SIG-M5 treated with dmso at 0.1 percent for 504 hours (cell line): Measurements from ENCODE around the gene MAPK10.

ENCODE experiments used
- DNase-seq: peaks from one replicate; lab custom pipeline; 2025; ENCODE audit not compliant: unreplicated experiment; lab: John Stamatoyannopoulos, UW

The MAPK10 gene

GRCh38 chr4:86359944-86360478 lies at the start of gene MAPK10:
TSS of gene MAPK10 (minus strand) at chr4:86360053.
- DNase-seq = peak; percentile 94

DNA sequence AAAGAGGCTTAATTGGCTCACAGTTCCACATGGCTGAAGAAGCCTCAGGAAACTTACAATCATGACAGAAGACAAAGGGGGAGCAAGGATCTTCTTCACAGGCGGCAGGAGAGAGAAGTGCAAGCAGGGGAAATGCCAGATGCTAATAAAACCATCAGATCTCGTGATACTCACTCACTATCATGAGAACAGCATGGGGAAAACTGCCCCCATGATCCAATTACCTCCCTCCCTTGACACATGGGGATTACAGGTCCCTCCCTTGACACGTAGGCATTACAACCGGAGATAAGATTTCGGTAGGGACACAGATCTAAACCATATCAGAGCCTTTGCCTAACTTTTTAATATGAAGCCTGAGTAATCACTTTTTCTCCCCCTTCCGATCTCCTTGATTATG lies 43.7 kb upstream of the MAPK10 start:
- no peak for DNase-seq

GRCh38 chr4:86401826-86402225 lies 42.0 kb upstream of the MAPK10 start:
- no peak for DNase-seq

DNA sequence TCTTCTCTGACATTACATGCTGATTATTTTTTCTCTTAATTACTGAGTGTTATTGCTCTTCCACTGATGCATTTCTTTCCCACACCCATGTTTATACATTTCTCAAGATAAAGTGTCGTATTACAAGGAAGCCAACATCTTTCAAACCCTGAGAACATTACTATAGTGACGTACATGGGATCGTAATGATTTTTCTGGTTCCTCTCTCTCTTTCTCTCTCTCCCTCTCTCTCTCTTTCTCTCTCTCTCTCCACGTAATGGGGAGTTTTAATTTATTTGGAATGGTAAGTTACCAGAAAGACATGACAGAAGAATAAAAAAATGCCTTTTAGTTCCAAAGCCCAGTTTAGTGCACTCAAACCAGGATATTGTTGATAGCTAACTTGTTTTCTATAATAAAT lies 40.4 kb upstream of the MAPK10 start:
- no peak for DNase-seq

GRCh38 chr4:86398187-86398586 lies 38.3 kb upstream of the MAPK10 start:
- DNase-seq = no peak

GRCh38 chr4:86393749-86394148 lies 33.9 kb upstream of the MAPK10 start:
- no peak for DNase-seq

DNA sequence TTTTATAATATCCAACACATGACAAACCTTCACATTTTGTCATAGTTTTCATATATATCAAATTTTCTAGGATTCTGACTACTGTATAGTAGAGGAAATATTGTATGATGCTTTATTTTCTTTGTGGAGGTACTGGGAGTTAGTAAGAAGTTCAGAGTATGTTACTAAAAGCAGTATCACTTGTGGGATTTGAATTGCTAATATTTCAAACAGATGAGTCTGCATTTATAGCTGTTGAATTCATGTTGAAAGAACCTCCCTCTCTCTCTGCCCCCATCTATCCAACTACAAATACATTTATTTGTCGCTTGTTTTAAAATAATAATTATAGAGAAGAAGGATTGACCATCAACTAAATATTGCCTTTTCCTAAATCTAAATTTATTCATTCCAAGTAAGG lies 29.8 kb upstream of the MAPK10 start:
- no peak for DNase-seq

GRCh38 chr4:86388252-86388651 lies 28.4 kb upstream of the MAPK10 start:
- no peak for DNase-seq

DNA sequence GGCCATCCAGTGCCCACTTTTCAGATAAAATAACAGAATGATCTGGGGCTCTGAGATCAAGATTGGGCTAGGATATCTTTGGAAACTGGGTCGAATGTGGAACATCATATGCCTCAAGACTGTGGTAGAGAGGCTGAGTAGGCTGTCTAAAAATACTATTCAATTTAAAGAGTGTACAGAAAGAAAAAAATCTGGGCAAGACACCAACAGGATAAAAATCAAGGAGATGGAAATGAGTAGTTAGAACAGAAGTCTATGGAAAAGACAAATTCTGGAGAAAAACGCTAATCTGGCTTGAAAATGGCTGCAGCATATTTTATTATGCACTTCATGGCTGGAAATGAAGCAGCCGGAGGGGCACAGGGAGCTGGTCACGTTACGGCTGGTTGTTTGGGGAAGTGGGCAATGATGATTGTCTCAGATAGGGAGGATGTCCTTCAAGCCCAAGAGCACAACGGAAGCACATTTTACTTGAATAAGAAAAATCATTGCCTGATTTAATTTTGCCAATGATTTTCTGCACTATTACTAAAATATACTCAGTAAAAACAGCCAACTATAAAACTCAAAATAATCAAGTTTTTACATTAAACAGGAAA lies 27.1 kb upstream of the MAPK10 start:
- DNase-seq = no peak

GRCh38 chr4:86386201-86386600 lies 26.3 kb upstream of the MAPK10 start:
- DNase-seq = no peak

DNA sequence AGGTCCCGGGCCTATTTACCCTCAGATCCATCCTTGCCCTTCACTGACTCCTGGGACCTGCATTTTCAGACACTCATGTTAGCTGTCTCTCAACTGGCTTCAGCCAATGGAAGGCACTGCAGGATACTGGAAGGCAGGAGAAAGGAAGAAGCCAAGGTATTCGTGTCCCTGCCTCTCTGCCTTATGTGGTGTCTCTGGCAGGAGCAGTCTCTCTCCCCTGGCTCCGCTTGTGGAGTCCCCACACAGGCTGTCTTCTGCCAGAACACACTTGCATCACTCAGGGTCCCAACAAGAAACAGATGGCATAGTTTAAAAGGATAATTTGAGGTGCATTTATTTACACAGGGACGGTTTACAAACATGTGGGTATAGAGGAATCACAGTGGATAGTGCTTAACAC lies 21.6 kb upstream of the MAPK10 start:
- no peak for DNase-seq

GRCh38 chr4:86380181-86380724 lies 20.4 kb upstream of the MAPK10 start:
- DNase-seq = no peak

DNA sequence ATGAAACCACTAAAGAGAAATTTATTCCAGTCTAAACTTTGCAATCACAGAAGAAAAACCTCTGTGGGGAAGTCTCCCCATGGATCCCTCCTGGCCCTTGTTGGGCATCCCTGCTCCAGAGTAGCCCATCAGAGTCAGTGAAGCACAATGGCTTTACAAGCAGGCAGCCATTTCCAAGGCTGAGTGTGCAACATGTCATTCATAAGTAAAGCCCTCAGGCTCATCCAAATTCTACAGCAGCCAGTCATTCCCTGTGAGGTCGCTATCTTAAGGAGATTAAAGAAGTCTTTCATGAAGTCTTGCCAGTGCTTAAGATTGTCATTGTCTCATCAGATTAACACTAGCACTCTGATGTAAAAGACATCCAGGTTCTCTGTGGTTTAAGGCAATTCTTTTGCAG lies 17.0 kb upstream of the MAPK10 start:
- DNase-seq = no peak

GRCh38 chr4:86368433-86368832 lies 8.6 kb upstream of the MAPK10 start:
- DNase-seq = no peak

- DNase-seq = no peak
Observed at GRCh38 chr4:86367577-86367976, 7.7 kb upstream of the MAPK10 start.

GRCh38 chr4:86366920-86367319 lies 7.1 kb upstream of the MAPK10 start:
- no peak for DNase-seq

DNA sequence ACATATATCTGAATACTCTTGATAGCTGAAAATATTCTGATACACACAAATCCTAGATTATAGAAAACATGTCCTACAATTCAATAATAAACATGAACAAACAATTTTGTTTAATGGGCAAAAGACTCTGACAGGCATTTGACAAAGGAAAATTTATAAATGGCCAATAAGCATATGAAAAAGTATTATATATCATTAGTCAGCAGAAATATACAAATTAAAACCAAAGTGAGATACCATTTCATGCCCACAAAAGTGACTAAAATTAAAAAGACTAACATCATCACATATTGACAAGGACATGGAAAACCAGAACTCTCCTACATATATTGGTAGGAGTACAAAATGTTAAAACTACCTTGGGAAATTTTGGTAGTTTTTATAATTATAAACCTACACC lies 2.7 kb upstream of the MAPK10 start:
- no peak for DNase-seq

DNA sequence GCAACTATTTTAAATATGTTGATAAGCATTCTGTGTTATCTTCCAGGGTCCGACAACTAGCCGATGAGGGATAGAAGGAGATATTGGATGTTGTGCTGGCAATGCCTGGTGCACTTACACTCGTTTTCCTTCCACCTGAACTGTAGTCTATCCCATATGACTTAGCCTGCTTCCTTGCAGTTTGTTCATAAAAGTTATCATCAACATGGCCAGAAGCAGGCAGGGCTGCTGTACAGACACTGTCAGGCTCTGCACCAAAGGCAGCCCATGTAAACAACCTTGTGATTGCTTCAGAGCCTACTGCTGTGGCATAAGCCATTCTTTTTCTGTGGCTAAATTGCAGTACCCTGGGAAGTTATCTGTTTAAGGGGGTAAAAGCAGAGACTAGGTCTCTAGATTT lies 1.6 kb downstream of the MAPK10 start:
- DNase-seq = no peak

- no peak for DNase-seq
Observed at GRCh38 chr4:86357608-86358007, 2.2 kb downstream of the MAPK10 start.

DNA sequence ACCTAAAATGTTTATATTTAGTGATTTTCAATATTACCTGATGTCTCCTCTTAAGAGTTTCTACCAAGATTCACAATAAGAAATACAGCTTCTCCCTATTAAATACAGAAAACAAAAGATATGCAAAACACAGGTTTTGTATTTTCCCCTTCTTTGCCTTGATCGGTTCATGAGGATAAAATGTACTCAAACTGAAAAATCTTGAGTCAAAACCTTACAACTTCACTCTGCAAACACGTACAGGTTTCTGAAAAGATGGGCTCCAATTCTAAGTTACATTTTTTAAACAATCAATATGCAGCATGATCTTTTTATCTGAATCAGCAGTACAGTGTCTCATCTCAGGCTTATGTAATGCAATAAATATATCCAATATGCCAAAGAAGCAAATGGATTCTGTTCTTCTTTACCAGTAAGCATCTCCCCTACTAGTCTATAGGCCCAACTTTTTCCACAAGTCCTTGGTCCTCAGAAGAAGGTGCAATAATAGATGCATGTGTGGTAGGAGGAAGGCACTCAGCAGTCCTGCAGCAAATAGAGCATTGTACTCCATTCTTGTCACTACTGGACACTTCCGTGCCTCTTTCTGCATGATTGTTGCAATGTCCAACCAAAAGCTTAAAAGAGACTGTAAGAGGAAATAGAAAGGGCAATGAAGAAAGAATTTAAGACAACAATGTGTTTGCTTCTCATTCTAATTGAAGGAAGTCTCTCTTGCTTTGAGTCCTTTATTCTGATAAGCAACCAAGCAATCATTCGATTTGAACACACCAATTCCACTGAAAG lies 3.2 kb downstream of the MAPK10 start:
- DNase-seq = no peak

- DNase-seq = no peak
Observed at GRCh38 chr4:86354390-86354789, 5.5 kb downstream of the MAPK10 start.

- no peak for DNase-seq
Observed at GRCh38 chr4:86346320-86346719, 13.5 kb downstream of the MAPK10 start.
